ENCODE data around the gene PRKCZ. TPM values are rescaled to one million over a fixed set of nuclear protein-coding genes. Genes with fewer than 3 reads are reported as not detected.

Gene PRKCZ
- total and polyA plus RNA-seq, 9 of the 15 experiments (the other 6 are each of a cell fraction or from before 2014, with no cell fraction given), result 0.07 to 3.1 (median 1.3) TPM

GRCh38 chr1:2001773-2002411 lies 48.3 kb upstream of the PRKCZ start (continued):
- TF ChIP-seq SRSF1 (IDR thresholded peaks at IDR 0.05; ENCODE audit: low read depth, low read length) (no peak), GTF2E2 (tag; IDR thresholded peaks at IDR 0.05) (no peak), KAT7 (CRISPR knock-in tag; IDR thresholded peaks at IDR 0.05; ENCODE audit: borderline replicate concordance) (no peak), ETV1 (tag; conservative IDR thresholded peaks at IDR 0.05; ENCODE audit: low read depth) (no peak), SOX6 (IDR thresholded peaks at IDR 0.05) (0 out of 2 replicates have a peak, but pooled peaks have one; percentile 26), SPI1 (IDR thresholded peaks at IDR 0.05; ENCODE audit: borderline replicate concordance, low read depth, low read length) (no peak), RREB1 (CRISPR knock-in tag; IDR thresholded peaks at IDR 0.05) (no peak), NCOR1 (IDR thresholded peaks at IDR 0.05) (no peak), JUND (IDR thresholded peaks at IDR 0.05; ENCODE audit: borderline replicate concordance, low read depth, low read length) (no peak), JUND (tag; IDR thresholded peaks at IDR 0.05; ENCODE audit: borderline replicate concordance, low read depth, low read length) (no peak), SNIP1 (IDR thresholded peaks at IDR 0.05; ENCODE audit: low read depth) (no peak), KAT8 (IDR thresholded peaks at IDR 0.05; ENCODE audit: low read depth) (no peak), CBFB (CRISPR knock-in tag; IDR thresholded peaks at IDR 0.05) (0 out of 2 replicates have a peak, but pooled peaks have one; percentile 54), TSC22D4 (tag; IDR thresholded peaks at IDR 0.05) (no peak), KAT2B (IDR thresholded peaks at IDR 0.05; ENCODE audit: low read depth, low read length) (no peak), ZNF408 (CRISPR knock-in tag; IDR thresholded peaks at IDR 0.05; ENCODE audit: low read depth) (no peak), PPARD (CRISPR knock-in tag; IDR thresholded peaks at IDR 0.05) (no peak)
- TF ChIP-seq, protein P1, sequence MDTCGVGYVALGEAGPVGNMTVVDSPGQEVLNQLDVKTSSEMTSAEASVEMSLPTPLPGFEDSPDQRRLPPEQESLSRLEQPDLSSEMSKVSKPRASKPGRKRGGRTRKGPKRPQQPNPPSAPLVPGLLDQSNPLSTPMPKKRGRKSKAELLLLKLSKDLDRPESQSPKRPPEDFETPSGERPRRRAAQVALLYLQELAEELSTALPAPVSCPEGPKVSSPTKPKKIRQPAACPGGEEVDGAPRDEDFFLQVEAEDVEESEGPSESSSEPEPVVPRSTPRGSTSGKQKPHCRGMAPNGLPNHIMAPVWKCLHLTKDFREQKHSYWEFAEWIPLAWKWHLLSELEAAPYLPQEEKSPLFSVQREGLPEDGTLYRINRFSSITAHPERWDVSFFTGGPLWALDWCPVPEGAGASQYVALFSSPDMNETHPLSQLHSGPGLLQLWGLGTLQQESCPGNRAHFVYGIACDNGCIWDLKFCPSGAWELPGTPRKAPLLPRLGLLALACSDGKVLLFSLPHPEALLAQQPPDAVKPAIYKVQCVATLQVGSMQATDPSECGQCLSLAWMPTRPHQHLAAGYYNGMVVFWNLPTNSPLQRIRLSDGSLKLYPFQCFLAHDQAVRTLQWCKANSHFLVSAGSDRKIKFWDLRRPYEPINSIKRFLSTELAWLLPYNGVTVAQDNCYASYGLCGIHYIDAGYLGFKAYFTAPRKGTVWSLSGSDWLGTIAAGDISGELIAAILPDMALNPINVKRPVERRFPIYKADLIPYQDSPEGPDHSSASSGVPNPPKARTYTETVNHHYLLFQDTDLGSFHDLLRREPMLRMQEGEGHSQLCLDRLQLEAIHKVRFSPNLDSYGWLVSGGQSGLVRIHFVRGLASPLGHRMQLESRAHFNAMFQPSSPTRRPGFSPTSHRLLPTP (IDR thresholded peaks at IDR 0.05; ENCODE audit: borderline replicate concordance, extremely low read depth, insufficient read length), result no peak
- TF ChIP-seq, protein P2, sequence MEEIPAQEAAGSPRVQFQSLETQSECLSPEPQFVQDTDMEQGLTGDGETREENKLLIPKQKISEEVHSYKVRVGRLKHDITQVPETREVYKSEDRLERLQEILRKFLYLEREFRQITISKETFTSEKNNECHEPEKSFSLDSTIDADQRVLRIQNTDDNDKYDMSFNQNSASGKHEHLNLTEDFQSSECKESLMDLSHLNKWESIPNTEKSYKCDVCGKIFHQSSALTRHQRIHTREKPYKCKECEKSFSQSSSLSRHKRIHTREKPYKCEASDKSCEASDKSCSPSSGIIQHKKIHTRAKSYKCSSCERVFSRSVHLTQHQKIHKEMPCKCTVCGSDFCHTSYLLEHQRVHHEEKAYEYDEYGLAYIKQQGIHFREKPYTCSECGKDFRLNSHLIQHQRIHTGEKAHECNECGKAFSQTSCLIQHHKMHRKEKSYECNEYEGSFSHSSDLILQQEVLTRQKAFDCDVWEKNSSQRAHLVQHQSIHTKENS (CRISPR knock-in tag; IDR thresholded peaks at IDR 0.05), result no peak
